Neuron (in vitro differentiated cells): ENCODE data around the gene GARIN5A.

Experiments
- H2AFZ ChIP-seq: one replicate; pipeline ENCODE4 v1.6.1; 2013; ENCODE audit warnings: low read depth, mild to moderate bottlenecking, inconsistent platforms, low read length, moderate library complexity
- H3K27me3 ChIP-seq: one replicate; pipeline ENCODE4 v1.6.1; 2013; ENCODE audit warnings: low read length; ENCODE audit not compliant: insufficient read depth
- H3K36me3 ChIP-seq: one replicate; pipeline ENCODE4 v1.6.1; 2013; ENCODE audit warnings: low read length; ENCODE audit not compliant: insufficient read depth
- H3K4me1 ChIP-seq: one replicate; pipeline ENCODE4 v1.6.1; 2013; ENCODE audit warnings: low read length; ENCODE audit not compliant: insufficient read depth
- H3K4me3 ChIP-seq: 2 replicates; pipeline ENCODE4 v1.5.1; 2013; ENCODE audit warnings: mild to moderate bottlenecking, low read length, moderate library complexity
- H3K9me3 ChIP-seq: one replicate; pipeline ENCODE4 v1.6.1; 2013; ENCODE audit warnings: low read length

Gene GARIN5A

DNA sequence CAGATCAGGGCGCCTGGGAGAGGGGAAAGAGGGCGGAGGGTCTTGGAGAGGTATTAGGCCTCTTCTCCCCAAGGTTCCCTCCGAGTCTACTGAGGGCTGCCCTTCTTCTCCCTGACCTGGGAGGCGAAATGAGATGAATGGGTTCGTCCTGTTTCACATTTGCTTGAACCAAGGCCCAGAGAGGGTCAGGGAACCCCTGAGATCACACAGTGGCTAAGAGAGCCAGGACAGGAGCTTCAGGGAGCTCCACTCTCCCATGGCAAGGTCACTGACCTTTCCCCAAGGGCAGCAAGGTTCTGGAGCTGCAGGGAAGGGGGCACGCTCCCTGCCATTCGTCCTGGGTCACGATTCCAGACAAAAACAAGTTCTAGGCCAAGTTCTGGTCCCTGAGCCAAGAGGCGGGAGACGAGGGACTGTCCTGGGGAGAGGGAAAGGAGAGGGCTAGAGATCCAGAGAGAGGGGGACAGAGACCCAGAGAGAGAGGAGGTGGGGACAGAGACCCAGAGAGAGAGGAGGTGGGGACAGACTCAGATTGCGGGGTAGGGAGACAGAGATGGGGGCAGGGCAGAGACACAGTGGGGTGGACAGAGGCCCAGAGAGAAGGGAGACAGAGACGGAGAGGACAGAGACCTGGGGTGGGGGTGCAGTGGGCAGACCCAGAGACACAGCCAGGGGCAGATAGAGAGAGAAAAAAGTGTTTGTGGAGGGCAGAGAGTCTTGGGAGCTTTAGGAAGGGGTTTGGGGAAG, 36.5 kb upstream of the GARIN5A start:
- Histone ChIP-seq H3K27me3 (no peaks in the 10 kb centered on the region), H3K36me3 (peaks cover 20% of the 10 kb centered on the region), H3K4me1 (peaks cover 64% of the 10 kb centered on the region), H2AFZ (no peak overlapping the region), H3K4me3 (no peak overlapping the region), H3K9me3 (no peaks in the 10 kb centered on the region)

DNA sequence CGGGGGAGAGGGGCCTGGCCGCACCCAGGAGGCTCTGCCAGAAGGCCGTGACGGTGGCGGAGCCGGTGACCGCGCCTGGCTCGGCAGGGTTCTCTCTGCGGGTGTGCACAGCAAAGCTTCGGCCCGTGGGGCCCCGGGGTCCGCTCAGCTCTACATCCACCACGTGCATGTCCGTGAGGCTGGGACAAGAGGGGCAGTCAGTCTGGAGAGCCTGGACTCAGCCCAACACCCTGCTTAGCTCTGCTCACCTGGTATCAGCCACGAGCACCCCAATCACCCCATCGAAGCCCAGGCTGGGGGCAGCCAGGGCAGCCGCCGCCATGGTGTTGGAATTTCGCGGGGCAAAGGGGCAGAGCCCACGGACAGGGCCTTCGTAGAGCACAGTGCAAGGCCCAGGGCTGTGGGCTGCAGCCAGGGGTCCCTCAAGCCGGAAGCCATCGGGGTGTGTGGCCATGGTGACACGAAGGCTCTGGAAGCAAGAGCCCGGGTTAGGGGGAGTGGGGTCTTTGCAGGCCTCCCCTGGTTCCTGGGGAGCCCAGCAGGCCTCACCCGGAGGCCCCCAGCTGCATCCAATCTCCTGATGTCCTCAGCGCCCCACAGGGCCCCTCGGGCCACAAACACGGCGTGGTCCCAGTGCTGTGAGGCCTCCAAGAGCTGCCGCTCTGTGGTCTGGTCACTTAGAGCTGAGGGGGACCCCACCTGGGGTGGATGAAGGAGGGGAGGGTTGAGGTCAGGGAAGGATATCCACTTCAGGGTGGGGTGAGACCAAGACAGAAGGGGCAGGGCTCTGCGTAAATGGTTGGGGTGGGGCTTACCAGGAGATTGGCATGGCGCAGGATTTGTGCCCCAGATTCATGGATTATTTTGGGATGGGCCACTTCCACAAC, 35.7 kb upstream of the GARIN5A start:
- Histone ChIP-seq H3K27me3 (no peaks in the 10 kb centered on the region), H3K4me1 (peaks cover 68% of the 10 kb centered on the region), H3K4me3 (peak overlapping the region; percentile 77), H3K9me3 (no peaks in the 10 kb centered on the region), H2AFZ (no peak overlapping the region), H3K36me3 (peaks cover 12% of the 10 kb centered on the region)

- Histone ChIP-seq H3K4me1 (peaks cover 68% of the 10 kb centered on the region), H2AFZ (peak within 1 kb of the TSS; percentile 49), H3K27me3 (no peaks in the 10 kb centered on the region)
Measured at GRCh38 chr19:50511069-50511822, 34.6 kb upstream of the GARIN5A start, which contains the start of gene JOSD2. TSS of gene JOSD2 (minus strand) at chr19:50511191. CDS start at chr19:50510431, 760 bp downstream.

DNA sequence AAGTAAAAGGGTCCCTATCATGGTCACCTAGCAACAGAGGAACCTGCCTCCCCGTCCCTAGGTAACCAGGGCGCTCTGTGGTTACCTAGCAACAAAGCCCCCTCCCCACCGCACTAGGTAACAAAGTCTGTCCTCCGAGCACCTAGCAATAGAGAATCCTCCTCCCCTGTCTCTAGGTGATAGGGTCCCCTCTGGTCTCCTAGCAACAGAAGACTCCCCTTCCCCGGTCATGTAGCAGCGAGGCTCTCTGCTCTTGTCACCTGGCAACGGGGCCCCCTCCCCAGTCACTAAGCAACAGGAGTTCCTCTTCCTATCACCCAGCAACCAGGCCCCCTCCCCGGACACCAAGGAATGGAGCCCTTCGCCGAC, 34.0 kb upstream of the GARIN5A start:
- peaks cover 68% of the 10 kb centered on the region for H3K4me1 ChIP-seq
- peaks cover 2% of the 10 kb centered on the region for H3K36me3 ChIP-seq
- H3K27me3 ChIP-seq: no peaks in the 10 kb centered on the region
- peak overlapping the region; percentile 77 for H3K4me3 ChIP-seq
- H3K9me3 ChIP-seq: no peaks in the 10 kb centered on the region
- no peak overlapping the region for H2AFZ ChIP-seq

More at GRCh38 chr19:50511069-50511822, 34.6 kb upstream of the GARIN5A start, which contains the start of gene JOSD2:
- no peaks in the 10 kb centered on the region for H3K9me3 ChIP-seq
- H3K4me3 ChIP-seq: peak within 1 kb of the TSS; percentile 77
- peaks cover 4% of the 10 kb centered on the region for H3K36me3 ChIP-seq

DNA sequence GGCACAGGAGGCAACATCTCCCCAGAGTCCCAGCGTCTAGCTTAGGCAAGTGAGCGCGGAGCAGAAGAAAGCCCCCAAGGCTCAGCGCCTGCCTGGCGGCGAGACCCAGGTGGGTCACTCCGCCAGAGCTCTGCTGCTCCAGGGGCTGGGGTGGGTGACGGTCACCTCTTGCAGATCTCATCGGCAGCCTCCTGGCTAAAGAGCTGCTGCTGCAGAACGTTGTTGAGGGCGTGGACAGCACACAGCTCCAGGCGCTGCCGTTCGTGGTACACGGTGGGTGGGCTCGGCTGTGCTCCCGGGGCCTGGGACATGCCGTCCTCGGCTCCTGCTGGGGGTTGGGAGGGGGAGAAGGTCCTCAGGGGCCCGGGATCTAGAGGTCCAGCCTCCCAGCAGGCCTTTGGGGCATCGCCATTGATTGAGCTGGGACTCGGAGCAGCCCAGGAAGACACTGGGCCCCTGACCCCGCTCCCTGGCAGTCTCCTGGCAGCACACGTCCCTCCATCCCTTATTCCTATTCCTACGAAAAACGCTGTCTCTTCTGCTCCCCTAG, 33.5 kb upstream of the GARIN5A start:
- H2AFZ ChIP-seq: peak overlapping the region; percentile 49
- H3K36me3 ChIP-seq: no peaks in the 10 kb centered on the region
- peak overlapping the region; percentile 77 for H3K4me3 ChIP-seq
- H3K4me1 ChIP-seq: peaks cover 65% of the 10 kb centered on the region
- H3K9me3 ChIP-seq: no peaks in the 10 kb centered on the region
- no peaks in the 10 kb centered on the region for H3K27me3 ChIP-seq

DNA sequence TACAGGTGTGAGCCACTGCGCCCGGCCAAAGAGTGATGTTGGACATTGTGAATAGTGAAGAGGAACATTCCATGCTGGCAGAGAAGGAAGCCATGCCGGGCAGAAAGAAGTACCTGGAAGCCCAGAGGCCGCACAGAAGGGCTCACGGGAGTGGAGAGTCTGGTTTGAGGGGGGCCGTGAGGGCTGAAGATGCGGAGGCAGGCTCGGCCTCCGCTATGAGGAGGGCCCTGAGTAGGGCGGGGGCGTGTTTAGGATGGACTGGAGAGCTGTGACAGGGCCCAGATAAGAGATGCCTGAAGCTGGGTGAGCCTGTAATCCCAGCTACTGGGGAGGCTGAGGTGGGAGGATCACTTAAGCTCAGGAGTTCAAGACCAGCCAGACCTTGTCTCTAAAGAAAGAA, 32.7 kb upstream of the GARIN5A start:
- Histone ChIP-seq H3K4me3 (no peak overlapping the region), H3K36me3 (no peaks in the 10 kb centered on the region), H2AFZ (no peak overlapping the region), H3K27me3 (no peaks in the 10 kb centered on the region), H3K9me3 (no peaks in the 10 kb centered on the region), H3K4me1 (peaks cover 57% of the 10 kb centered on the region)

DNA sequence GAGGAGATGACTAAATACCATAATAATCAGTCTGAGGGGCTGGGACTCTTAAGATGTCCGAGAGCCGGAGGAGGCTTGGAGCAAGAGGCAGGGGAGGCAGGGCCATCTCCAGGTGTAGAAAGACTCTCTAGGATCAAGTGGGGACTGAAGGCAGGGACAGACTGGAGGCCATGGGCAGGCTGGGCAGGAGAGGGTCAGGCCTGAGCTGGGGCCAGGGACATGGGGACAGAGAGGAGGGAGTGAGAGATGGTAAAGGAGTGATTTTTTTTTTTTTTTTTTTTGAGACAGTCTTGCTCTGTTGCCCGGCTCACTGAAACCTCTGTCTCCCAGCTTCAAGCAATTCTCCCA, 32.2 kb upstream of the GARIN5A start:
- H3K9me3 ChIP-seq: no peaks in the 10 kb centered on the region
- no peaks in the 10 kb centered on the region for H3K36me3 ChIP-seq
- no peaks in the 10 kb centered on the region for H3K27me3 ChIP-seq
- no peak overlapping the region for H3K4me3 ChIP-seq
- H3K4me1 ChIP-seq: peaks cover 51% of the 10 kb centered on the region
- H2AFZ ChIP-seq: no peak overlapping the region

- peaks cover 37% of the 10 kb centered on the region for H3K4me1 ChIP-seq
Measured at GRCh38 chr19:50507376-50507775, 30.7 kb upstream of the GARIN5A start.

DNA sequence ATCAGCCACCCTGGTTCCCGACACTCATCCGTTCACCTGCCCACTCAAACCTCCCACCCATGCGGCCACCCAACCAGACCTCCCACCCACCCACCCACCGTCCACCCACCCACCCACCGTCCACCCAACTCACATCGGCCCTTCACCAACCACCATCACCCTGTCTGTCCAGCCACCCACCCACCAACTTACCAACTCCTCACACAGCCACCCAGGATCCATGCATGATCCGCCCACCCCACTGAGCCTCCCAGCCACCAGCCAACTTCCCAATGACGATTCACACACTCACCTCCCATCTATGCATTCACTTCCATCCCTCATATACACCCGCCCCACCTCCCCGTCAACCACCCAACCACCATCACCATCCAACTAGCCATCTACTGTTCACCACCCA, 30.1 kb upstream of the GARIN5A start:
- Histone ChIP-seq H2AFZ (no peak overlapping the region), H3K4me1 (peaks cover 35% of the 10 kb centered on the region), H3K27me3 (no peaks in the 10 kb centered on the region), H3K9me3 (no peaks in the 10 kb centered on the region), H3K36me3 (no peaks in the 10 kb centered on the region), H3K4me3 (no peak overlapping the region)

More at GRCh38 chr19:50507376-50507775, 30.7 kb upstream of the GARIN5A start:
- Histone ChIP-seq H3K36me3 (no peaks in the 10 kb centered on the region), H3K9me3 (no peaks in the 10 kb centered on the region), H3K4me3 (no peak overlapping the region), H3K27me3 (no peaks in the 10 kb centered on the region), H2AFZ (no peak overlapping the region)

- no peaks in the 10 kb centered on the region for H3K27me3 ChIP-seq
- H3K9me3 ChIP-seq: no peaks in the 10 kb centered on the region
- H3K4me3 ChIP-seq: no peak overlapping the region
- H3K36me3 ChIP-seq: no peaks in the 10 kb centered on the region
- no peak overlapping the region for H2AFZ ChIP-seq
- H3K4me1 ChIP-seq: peaks cover 39% of the 10 kb centered on the region
Measured at GRCh38 chr19:50505856-50506611, 29.4 kb upstream of the GARIN5A start.

- H3K9me3 ChIP-seq: no peaks in the 10 kb centered on the region
- no peaks in the 10 kb centered on the region for H3K27me3 ChIP-seq
- no peaks in the 10 kb centered on the region for H3K36me3 ChIP-seq
- H3K4me3 ChIP-seq: no peak overlapping the region
- H2AFZ ChIP-seq: no peak overlapping the region
- H3K4me1 ChIP-seq: peaks cover 28% of the 10 kb centered on the region
Measured at GRCh38 chr19:50501568-50502475, 25.2 kb upstream of the GARIN5A start.
